ENCODE data around the gene IRS1.

- TF ChIP-seq, protein P1, sequence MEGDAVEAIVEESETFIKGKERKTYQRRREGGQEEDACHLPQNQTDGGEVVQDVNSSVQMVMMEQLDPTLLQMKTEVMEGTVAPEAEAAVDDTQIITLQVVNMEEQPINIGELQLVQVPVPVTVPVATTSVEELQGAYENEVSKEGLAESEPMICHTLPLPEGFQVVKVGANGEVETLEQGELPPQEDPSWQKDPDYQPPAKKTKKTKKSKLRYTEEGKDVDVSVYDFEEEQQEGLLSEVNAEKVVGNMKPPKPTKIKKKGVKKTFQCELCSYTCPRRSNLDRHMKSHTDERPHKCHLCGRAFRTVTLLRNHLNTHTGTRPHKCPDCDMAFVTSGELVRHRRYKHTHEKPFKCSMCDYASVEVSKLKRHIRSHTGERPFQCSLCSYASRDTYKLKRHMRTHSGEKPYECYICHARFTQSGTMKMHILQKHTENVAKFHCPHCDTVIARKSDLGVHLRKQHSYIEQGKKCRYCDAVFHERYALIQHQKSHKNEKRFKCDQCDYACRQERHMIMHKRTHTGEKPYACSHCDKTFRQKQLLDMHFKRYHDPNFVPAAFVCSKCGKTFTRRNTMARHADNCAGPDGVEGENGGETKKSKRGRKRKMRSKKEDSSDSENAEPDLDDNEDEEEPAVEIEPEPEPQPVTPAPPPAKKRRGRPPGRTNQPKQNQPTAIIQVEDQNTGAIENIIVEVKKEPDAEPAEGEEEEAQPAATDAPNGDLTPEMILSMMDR (IDR thresholded peaks at IDR 0.05) = no peak
- TF ChIP-seq POLR2A (IDR thresholded peaks at IDR 0.05) = no peak
Measured at GRCh38 chr2:226788881-226789490, 10.6 kb downstream of the IRS1 start.

Data from vagina (tissue), 2 donors.